Activated CD8-positive, alpha-beta memory T cell treated with anti-CD3 and anti-CD28 coated beads, Interleukin-2, amount 50 U/mL, for 48 hours (primary cell): Measurements from ENCODE around the gene NAV2.

Experiments used
- DNase-seq: peaks from one replicate; pipeline ENCODE4 v3.0.0-alpha.2; 2020

The NAV2 gene

GRCh38 chr11:19718951-19719350 is 6.3 kb downstream of the NAV2 start:
- DNase-seq, result no peak

- DNase-seq, result no peak
Observed at GRCh38 chr11:19719960-19720359, 7.3 kb downstream of the NAV2 start.

- no peak for DNase-seq
Observed at GRCh38 chr11:19721176-19721575, 8.5 kb downstream of the NAV2 start.

GRCh38 chr11:19722702-19723101 is 10.1 kb downstream of the NAV2 start:
- no peak for DNase-seq

- DNase-seq, result peak; percentile 59
Observed at GRCh38 chr11:19723572-19724342, 11.1 kb downstream of the NAV2 start.

GRCh38 chr11:19724765-19725164 is 12.1 kb downstream of the NAV2 start:
- no peak for DNase-seq

GRCh38 chr11:19725379-19726079 is 12.9 kb downstream of the NAV2 start:
- no peak for DNase-seq

GRCh38 chr11:19727246-19727645 is 14.6 kb downstream of the NAV2 start:
- DNase-seq, result no peak

- no peak for DNase-seq
Observed at GRCh38 chr11:19728436-19728835, 15.8 kb downstream of the NAV2 start.

GRCh38 chr11:19729141-19729540 is 16.5 kb downstream of the NAV2 start:
- DNase-seq, result no peak

- DNase-seq, result no peak
Observed at GRCh38 chr11:19730373-19730772, 17.7 kb downstream of the NAV2 start.

GRCh38 chr11:19734171-19734570 is 21.5 kb downstream of the NAV2 start:
- DNase-seq, result no peak

GRCh38 chr11:19735157-19735908 is 22.7 kb downstream of the NAV2 start:
- DNase-seq, result no peak

- DNase-seq, result no peak
Observed at GRCh38 chr11:19735909-19736498, 23.4 kb downstream of the NAV2 start.

- DNase-seq, result no peak
Observed at GRCh38 chr11:19736831-19737230, 24.2 kb downstream of the NAV2 start.

GRCh38 chr11:19737575-19737974 is 24.9 kb downstream of the NAV2 start:
- no peak for DNase-seq

GRCh38 chr11:19738124-19738523 is 25.5 kb downstream of the NAV2 start:
- DNase-seq, result no peak

GRCh38 chr11:19739872-19740271 is 27.2 kb downstream of the NAV2 start:
- no peak for DNase-seq

GRCh38 chr11:19740586-19740985 is 27.9 kb downstream of the NAV2 start:
- DNase-seq, result no peak

- peak; percentile 75 for DNase-seq
Observed at GRCh38 chr11:19742588-19743292, 30.1 kb downstream of the NAV2 start.

GRCh38 chr11:19743622-19744021 is 31.0 kb downstream of the NAV2 start:
- DNase-seq, result no peak

GRCh38 chr11:19744130-19744529 is 31.5 kb downstream of the NAV2 start:
- DNase-seq, result no peak

GRCh38 chr11:19746086-19746485 is 33.4 kb downstream of the NAV2 start:
- DNase-seq, result no peak
